CD14-positive monocyte (primary cell): ENCODE results near the gene HLA-DPA1. TPM values are rescaled to one million over a fixed set of nuclear protein-coding genes. Genes with fewer than 3 reads are reported as not detected.

Source experiments
- DNase-seq, 3 donors: peaks; one replicate each; pipeline ENCODE4 v3.0.0-alpha.2; 2011 to 2022
- H2AFZ ChIP-seq: 2 replicates; pipeline ENCODE4 v1.6.0; 2012; ENCODE audit warnings: mild to moderate bottlenecking, low read depth, low read length, inconsistent platforms; ENCODE audit not compliant: insufficient read depth, poor library complexity, severe bottlenecking
- H3K27ac ChIP-seq, 2 donors: 1 replicate in 1 of 2; 2 replicates in 1 of 2; pipeline ENCODE4 v1.5.1; 2012 to 2013; ENCODE audit warnings: low read length in 2 of 2, control low read depth in 1 of 2, inconsistent platforms in 1 of 2, low read depth in 1 of 2, mild to moderate bottlenecking in 1 of 2
- H3K27me3 ChIP-seq, 2 donors: one replicate each; pipeline versions ENCODE4 v1.6.0 to v1.6.1; 2011 to 2013; ENCODE audit warnings: low read length in 2 of 2; ENCODE audit not compliant: control insufficient read depth in 2 of 2, insufficient read depth in 2 of 2
- H3K36me3 ChIP-seq, 2 donors: replicated peaks in 1 of 2; 1 replicate in 1 of 2; 2 replicates in 1 of 2; pipeline versions ENCODE4 v1.5.1 to v1.6.1; 2012 to 2013; ENCODE audit warnings: low read length in 2 of 2, control low read depth in 1 of 2, inconsistent platforms in 1 of 2, mild to moderate bottlenecking in 1 of 2; ENCODE audit not compliant: insufficient read depth in 2 of 2, control insufficient read depth in 1 of 2
- H3K4me1 ChIP-seq, 2 donors: 1 replicate in 1 of 2; 2 replicates in 1 of 2; pipeline versions ENCODE4 v1.5.1 to v1.6.1; 2012 to 2013; ENCODE audit warnings: low read length in 2 of 2, control low read depth in 1 of 2, inconsistent platforms in 1 of 2, mild to moderate bottlenecking in 1 of 2, moderate library complexity in 1 of 2; ENCODE audit not compliant: insufficient read depth in 2 of 2, control insufficient read depth in 1 of 2
- H3K4me2 ChIP-seq: replicated peaks from 2 replicates; pipeline ENCODE3; 2012; ENCODE audit warnings: low read length, moderate library complexity, mild to moderate bottlenecking; ENCODE audit not compliant: poor library complexity, severe bottlenecking; ENCODE audit errors: extremely low read depth
- H3K4me3 ChIP-seq, 3 experiments: fragments of 200-600 bp in 1 of 3; sonication (generic) in 1 of 3; replicated peaks in 1 of 3; 1 replicate in 2 of 3; 2 replicates in 1 of 3; pipeline ENCODE4 v1.5.1; 2011 to 2013; ENCODE audit warnings: low read length in 3 of 3, mild to moderate bottlenecking in 3 of 3, control low read depth in 2 of 3, low read depth in 2 of 3, inconsistent platforms in 1 of 3, moderate library complexity in 1 of 3
- H3K79me2 ChIP-seq: 2 replicates; pipeline ENCODE4 v1.6.0; 2012; ENCODE audit warnings: mild to moderate bottlenecking, control low read depth, inconsistent platforms, low read length, moderate library complexity; ENCODE audit not compliant: insufficient read depth
- H3K9ac ChIP-seq: 2 replicates; pipeline ENCODE4 v1.6.0; 2017; ENCODE audit warnings: low read length, mild to moderate bottlenecking; ENCODE audit not compliant: insufficient read depth, poor library complexity, severe bottlenecking
- H3K9me3 ChIP-seq, 2 donors: replicated peaks in 1 of 2; 1 replicate in 1 of 2; 2 replicates in 1 of 2; pipeline versions ENCODE4 v1.5.1 to v1.6.1; 2012 to 2013; ENCODE audit warnings: low read length in 2 of 2, control low read depth in 1 of 2; ENCODE audit not compliant: control insufficient read depth in 1 of 2, insufficient read depth in 1 of 2
- H4K20me1 ChIP-seq: 2 replicates; pipeline ENCODE4 v1.6.0; 2012; ENCODE audit warnings: mild to moderate bottlenecking, low read length, control low read depth, moderate library complexity; ENCODE audit not compliant: insufficient read depth
- H3K27ac Mint-ChIP-seq, 7 donors: one replicate each; pipeline ENCODE4 v1.8.0; 2020; ENCODE audit warnings: mild to moderate bottlenecking in 7 of 7, mixed read lengths in 7 of 7, moderate library complexity in 6 of 7, inconsistent platforms in 2 of 7
- H3K27me3 Mint-ChIP-seq, 3 donors: one replicate each; pipeline ENCODE4 v1.8.0; 2021 to 2022; ENCODE audit warnings: low read depth in 3 of 3, mild to moderate bottlenecking in 3 of 3, mixed read lengths in 3 of 3, moderate library complexity in 3 of 3, inconsistent platforms in 1 of 3
- H3K36me3 Mint-ChIP-seq, 2 donors: one replicate each; pipeline ENCODE4 v1.8.0; 2020; ENCODE audit warnings: mixed read lengths in 2 of 2, inconsistent platforms in 1 of 2, mild to moderate bottlenecking in 1 of 2
- H3K4me1 Mint-ChIP-seq: one replicate; pipeline ENCODE4 v1.8.0; 2020; ENCODE audit warnings: mild to moderate bottlenecking, mixed read lengths
- H3K4me3 Mint-ChIP-seq, 2 donors: one replicate each; pipeline ENCODE4 v1.8.0; 2020; ENCODE audit warnings: mild to moderate bottlenecking in 2 of 2, mixed read lengths in 2 of 2, moderate library complexity in 1 of 2
- H3K9me3 Mint-ChIP-seq, 7 donors: one replicate each; pipeline ENCODE4 v1.8.0; 2020 to 2022; ENCODE audit warnings: mixed read lengths in 7 of 7, mild to moderate bottlenecking in 6 of 7, moderate library complexity in 6 of 7, inconsistent platforms in 2 of 7
- CTCF ChIP-seq: fragments of 200-600 bp; IDR thresholded peaks from one replicate; pipeline ENCODE4 v1.8.0; 2022; ENCODE audit warnings: antibody characterized with exemption, mild to moderate bottlenecking
- WGBS: methylation state at CpG from one replicate; pipeline ENCODE4 v1.1.5; 2013; ENCODE audit warnings: missing lambda C conversion rate; ENCODE audit not compliant: insufficient coverage; 5-methylcytosine and 5-hydroxymethylcytosine counted together
- intact Hi-C, 2 donors: fragments of 100-400 bp; cut with micrococcal nuclease; formaldehyde crosslinking; loops; one replicate each; pipeline versions ENCODE4 v1.15.0 to v1.15.1; 2023
- polyA plus RNA-seq, 3 donors: library from polyadenylated mRNA; depleted of rRNA in 1 of 3; unstranded in 2 of 3; stranded (reverse) in 1 of 3; fragments of 300-500 nt in 2 of 3; fragments of >200 nt in 1 of 3; fragmentation: Illumina TruSeq in 2 of 3; gene quantifications; 1 replicate in 2 of 3; 2 replicates in 1 of 3; pipeline ENCODE4 v1.2.3, GENCODE V29; 2012 to 2021

Gene HLA-DPA1
- polyA plus RNA-seq, 3 donors: 578 to 1,024 (median 796) TPM

GRCh38 chr6:33015798-33016197 lies 57.7 kb downstream of the HLA-DPA1 start:
- Histone ChIP-seq H3K4me3 (no peak overlapping the region), H3K9me3 (no peaks in the 10 kb centered on the region), H3K36me3 (no peaks in the 10 kb centered on the region), H2AFZ (no peak overlapping the region), H3K4me2 (no peak overlapping the region), H3K9ac (no peak overlapping the region), H3K79me2 (no peaks in the 10 kb centered on the region), H3K27ac (no peak overlapping the region), H3K4me1 (peaks cover 43 to 46% of the 10 kb centered on the region in 2 donors), H3K27me3 (no peaks in the 10 kb centered on the region), H4K20me1 (no peaks in the 10 kb centered on the region)
- DNase-seq: no peak
- Mint-ChIP-seq H3K27me3 (no peaks in the 10 kb centered on the region), H3K27ac (peak overlapping the region in 4 of 7 donors; percentile 3 to 78 (median 54)), H3K4me3 (no peak overlapping the region), H3K36me3 (no peaks in the 10 kb centered on the region), H3K4me1 (peaks cover 49% of the 10 kb centered on the region), H3K9me3 (no peaks in the 10 kb centered on the region)
- TF ChIP-seq CTCF: no peak
- WGBS: 89% methylated on average over 7 of the region's 11 CpGs
- intact Hi-C loops: loop anchor here (2.0 to 5.0 kb wide), 2 partner anchors 67 to 232 kb away; no protein-coding TSS in a partner anchor

- no peaks in the 10 kb centered on the region for H3K9me3 Mint-ChIP-seq
- H3K27me3 Mint-ChIP-seq: no peaks in the 10 kb centered on the region
- WGBS: 23% methylated on average over 4 of the region's 6 CpGs
Observed at GRCh38 chr6:33014841-33015634, 58.4 kb downstream of the HLA-DPA1 start.

More at GRCh38 chr6:33014841-33015634, 58.4 kb downstream of the HLA-DPA1 start:
- H2AFZ ChIP-seq: no peak overlapping the region
- no peaks in the 10 kb centered on the region for H3K79me2 ChIP-seq
- H3K36me3 ChIP-seq: no peaks in the 10 kb centered on the region
- Mint-ChIP-seq H3K4me1 (peaks cover 41% of the 10 kb centered on the region), H3K4me3 (peak overlapping the region in 1 of 2 donors; percentile 61), H3K27ac (peak overlapping the region in 2 of 7 donors; percentile 33 to 35), H3K36me3 (no peaks in the 10 kb centered on the region)
- H3K4me2 ChIP-seq: peak overlapping the region; percentile 24
- intact Hi-C loops: loop anchor here (1.0 to 5.0 kb wide), 3 partner anchors 67 to 232 kb away; no protein-coding TSS in a partner anchor
- DNase-seq: peak; percentile 79 to 82 (median 82)
- H3K9me3 ChIP-seq: no peaks in the 10 kb centered on the region
- no peaks in the 10 kb centered on the region for H3K27me3 ChIP-seq
- TF ChIP-seq CTCF: peak; percentile 85
- peaks cover 36 to 42% of the 10 kb centered on the region in 2 donors for H3K4me1 ChIP-seq
- no peaks in the 10 kb centered on the region for H4K20me1 ChIP-seq
- no peak overlapping the region for H3K9ac ChIP-seq
- H3K4me3 ChIP-seq: no peak overlapping the region
- no peak overlapping the region for H3K27ac ChIP-seq

Other genes with a start within 250 kb of the HLA-DPA1 start
- gene TAP2, start 234.9 kb downstream of the HLA-DPA1 start, polyA plus RNA-seq: 10 to 100 TPM; 12.6 to 48.7 (median 25.9) TPM
- gene PSMB8, start 229.6 kb downstream of the HLA-DPA1 start, polyA plus RNA-seq: 100 to 1,000 TPM; 164 to 534 (median 487) TPM
- 100 to 1,000 TPM; 119 to 221 (median 204) TPM for gene TAP1, start 219.9 kb downstream of the HLA-DPA1 start, polyA plus RNA-seq
- 100 to 1,000 TPM; 204 to 405 (median 350) TPM for gene PSMB9, start 219.5 kb downstream of the HLA-DPA1 start, polyA plus RNA-seq
- 100 to 1,000 TPM; 510 to 924 (median 726) TPM for gene HLA-DMB, start 132.6 kb downstream of the HLA-DPA1 start, polyA plus RNA-seq
- 100 to 1,000 TPM; 434 to 526 (median 515) TPM for gene HLA-DMA, start 120.6 kb downstream of the HLA-DPA1 start, polyA plus RNA-seq
- gene BRD2, start 105.1 kb downstream of the HLA-DPA1 start, polyA plus RNA-seq: 100 to 1,000 TPM in 1 of 3 donors, 10 to 100 TPM in 1, 1 to 10 TPM in 1; 9.6 to 475 (median 21.7) TPM
- 10 to 100 TPM in 1 of 3 donors, 1 to 10 TPM in 2; 2.8 to 15.4 (median 9.1) TPM for gene HLA-DOA, start 64.1 kb downstream of the HLA-DPA1 start, polyA plus RNA-seq
- 100 to 1,000 TPM; 569 to 682 (median 676) TPM for gene HLA-DPB1, start 2.3 kb upstream of the HLA-DPA1 start, polyA plus RNA-seq
- under 1 TPM in 1 of 3 donors, not detected in 2; 0.57 TPM for gene COL11A2, start 118.8 kb upstream of the HLA-DPA1 start, polyA plus RNA-seq
- 10 to 100 TPM in 1 of 3 donors, 1 to 10 TPM in 2; 4.5 to 74.5 (median 5.1) TPM for gene RXRB, start 127.0 kb upstream of the HLA-DPA1 start, polyA plus RNA-seq
- 10 to 100 TPM; 14.5 to 32.7 (median 17.7) TPM for gene SLC39A7, start 127.2 kb upstream of the HLA-DPA1 start, polyA plus RNA-seq
- 10 to 100 TPM in 1 of 3 donors, 1 to 10 TPM in 2; 3.8 to 10.6 (median 4.7) TPM for gene HSD17B8, start 131.0 kb upstream of the HLA-DPA1 start, polyA plus RNA-seq
- gene RING1, start 134.9 kb upstream of the HLA-DPA1 start, polyA plus RNA-seq: 10 to 100 TPM in 1 of 3 donors, 1 to 10 TPM in 2; 4.6 to 27.9 (median 5.7) TPM
- 100 to 1,000 TPM in 1 of 3 donors, 10 to 100 TPM in 2; 11.0 to 150 (median 14.5) TPM for gene VPS52, start 198.2 kb upstream of the HLA-DPA1 start, polyA plus RNA-seq
- gene RPS18, start 198.4 kb upstream of the HLA-DPA1 start, polyA plus RNA-seq: 1,000 to 10,000 TPM; 2,430 to 3,295 (median 2,894) TPM
- 10 to 100 TPM in 2 of 3 donors, 1 to 10 TPM in 1; 6.5 to 32.2 (median 28.5) TPM for gene B3GALT4, start 203.5 kb upstream of the HLA-DPA1 start, polyA plus RNA-seq
- 10 to 100 TPM; 33.3 to 41.0 (median 37.3) TPM for gene WDR46, start 215.6 kb upstream of the HLA-DPA1 start, polyA plus RNA-seq
- gene PFDN6, start 216.0 kb upstream of the HLA-DPA1 start, polyA plus RNA-seq: 10 to 100 TPM; 26.0 to 36.2 (median 28.4) TPM
- gene RGL2, start 225.3 kb upstream of the HLA-DPA1 start, polyA plus RNA-seq: 100 to 1,000 TPM in 1 of 3 donors, 10 to 100 TPM in 2; 14.9 to 145 (median 15.5) TPM
- gene TAPBP, start 240.4 kb upstream of the HLA-DPA1 start, polyA plus RNA-seq: 100 to 1,000 TPM; 138 to 228 (median 141) TPM
- gene ZBTB22, start 244.1 kb upstream of the HLA-DPA1 start, polyA plus RNA-seq: 10 to 100 TPM; 12.2 to 16.5 (median 16.1) TPM
- gene DAXX, start 249.3 kb upstream of the HLA-DPA1 start, polyA plus RNA-seq: 10 to 100 TPM; 22.3 to 39.2 (median 28.5) TPM